SK-N-SH (cell line): ENCODE results near the gene MTHFD1L. TPM values are rescaled to one million over a fixed set of nuclear protein-coding genes. Genes with fewer than 3 reads are reported as not detected.

ENCODE experiments used
- CTCF ChIA-PET: fragments of 300-600, 350-600 bp; formaldehyde crosslinking; extraction: SDS; loops from one replicate; lab custom pipeline; 2021; lab: Yijun Ruan, JAX
- POLR2A ChIA-PET: fragments of 350-600 bp; sonication (Branson Sonifier 250); formaldehyde crosslinking; extraction: SDS; loops from one replicate; lab custom pipeline; 2020; ENCODE audit warnings: antibody characterized with exemption, inconsistent platforms; lab: Yijun Ruan, JAX
- DNase-seq: peaks from one replicate; pipeline ENCODE4 v3.0.0; 2012
- H2AFZ ChIP-seq: fragments of 200-600 bp; sonication (generic); 2 replicates; pipeline ENCODE4 v1.8.1; 2016; ENCODE audit warnings: antibody characterized with exemption, mild to moderate bottlenecking, low read depth
- H3F3A ChIP-seq: fragments of 200-600 bp; sonication (generic); replicated peaks from 2 replicates; pipeline ENCODE3; 2016; ENCODE audit warnings: antibody characterized with exemption, mild to moderate bottlenecking; ENCODE audit not compliant: insufficient read depth
- H3K27ac ChIP-seq, 2 experiments: fragments of 200-500 bp in 1 of 2; fragments of 200-600 bp in 1 of 2; sonication (Bioruptor generic) in 1 of 2; sonication (generic), shearing (Covaris generic) in 1 of 2; 2 replicates each; pipeline versions ENCODE4 v1.5.1 to v1.6.1; 2014 to 2016; ENCODE audit warnings: low read depth in 2 of 2, inconsistent platforms in 1 of 2, low read length in 1 of 2, mild to moderate bottlenecking in 1 of 2, mixed read lengths in 1 of 2
- H3K27me3 ChIP-seq: fragments of 200-600 bp; sonication (generic), shearing (Covaris generic); 2 replicates; pipeline ENCODE4 v1.6.1; 2016; ENCODE audit warnings: mixed run types; ENCODE audit not compliant: insufficient read depth
- H3K36me3 ChIP-seq, 2 experiments: fragments of 200-500 bp in 1 of 2; fragments of 200-600 bp in 1 of 2; sonication (Bioruptor generic) in 1 of 2; sonication (generic) in 1 of 2; replicated peaks in 1 of 2; 2 replicates each; pipeline versions ENCODE3 to v1.5.1; 2014 to 2016; ENCODE audit warnings: low read length in 1 of 2, mild to moderate bottlenecking in 1 of 2; ENCODE audit not compliant: insufficient read depth in 2 of 2, control insufficient read depth in 1 of 2
- H3K4me1 ChIP-seq, 2 experiments: fragments of 200-500 bp in 1 of 2; fragments of 200-600 bp in 1 of 2; sonication (Bioruptor generic) in 1 of 2; sonication (generic), shearing (Covaris generic) in 1 of 2; 2 replicates each; pipeline versions ENCODE4 v1.5.1 to v1.6.1; 2014 to 2016; ENCODE audit warnings: low read depth in 1 of 2, low read length in 1 of 2, mixed run types in 1 of 2; ENCODE audit not compliant: insufficient read depth in 2 of 2, control insufficient read depth in 1 of 2
- H3K4me2 ChIP-seq: fragments of 200-600 bp; sonication (generic), shearing (Covaris generic); 2 replicates; pipeline ENCODE4 v1.6.1; 2017; ENCODE audit warnings: mixed run types
- H3K4me3 ChIP-seq, 2 experiments: fragments of 200-500 bp in 1 of 2; fragments of 200-600 bp in 1 of 2; sonication (Bioruptor generic) in 1 of 2; sonication (generic), shearing (Covaris generic) in 1 of 2; 2 replicates each; pipeline versions ENCODE4 v1.5.1 to v1.8.1; 2014 to 2016; ENCODE audit warnings: low read depth in 2 of 2, inconsistent platforms in 1 of 2, low read length in 1 of 2, mild to moderate bottlenecking in 1 of 2, mixed read lengths in 1 of 2, moderate library complexity in 1 of 2
- H3K79me2 ChIP-seq: fragments of 200-600 bp; sonication (generic); 2 replicates; pipeline ENCODE4 v1.8.1; 2017; ENCODE audit warnings: mild to moderate bottlenecking; ENCODE audit not compliant: insufficient read depth
- H3K9ac ChIP-seq: fragments of 200-600 bp; sonication (generic); 2 replicates; pipeline ENCODE4 v1.6.1; 2017; ENCODE audit warnings: mixed run types
- H3K9me2 ChIP-seq: fragments of 200-600 bp; sonication (generic); 2 replicates; pipeline ENCODE4 v1.6.1; 2017; ENCODE audit warnings: mixed run types
- H3K9me3 ChIP-seq: fragments of 200-600 bp; sonication (generic); 2 replicates; pipeline ENCODE4 v1.6.1; 2017; ENCODE audit warnings: mixed run types, mild to moderate bottlenecking, moderate library complexity
- H4K20me1 ChIP-seq: fragments of 200-600 bp; sonication (generic); 2 replicates; pipeline ENCODE4 v1.6.1; 2017; ENCODE audit warnings: mild to moderate bottlenecking, mixed run types; ENCODE audit not compliant: insufficient read depth
- CTCF ChIP-seq: fragments of 200-600 bp; sonication (generic); IDR thresholded peaks from 2 replicates; pipeline ENCODE4 v1.6.1; 2017; ENCODE audit warnings: antibody characterized with exemption, mild to moderate bottlenecking, moderate library complexity
- EP300 ChIP-seq, 2 experiments: IDR thresholded peaks; 2 replicates each; pipeline versions ENCODE4 v1.4.0 to v1.6.1; 2012; ENCODE audit warnings: borderline replicate concordance in 1 of 2, low read depth in 1 of 2, low read length in 1 of 2
- FOSL2 ChIP-seq: IDR thresholded peaks from 2 replicates; pipeline ENCODE4 v1.4.0; 2012; ENCODE audit warnings: low read depth, mild to moderate bottlenecking, moderate library complexity, borderline replicate concordance
- FOXM1 ChIP-seq: IDR thresholded peaks from 2 replicates; pipeline ENCODE4 v1.4.0; 2012; ENCODE audit warnings: low read depth, mild to moderate bottlenecking
- GATA2 ChIP-seq: sonication (generic); formaldehyde crosslinking; IDR thresholded peaks from 2 replicates; pipeline ENCODE4 v1.5.0; 2020; ENCODE audit warnings: mild to moderate bottlenecking, missing genetic modification reagents
- IRF3 ChIP-seq: fragments of 150-350 bp; IDR thresholded peaks from 2 replicates; pipeline ENCODE4 v1.6.1; 2016; ENCODE audit warnings: mild to moderate bottlenecking, low read depth, low read length
- JUND ChIP-seq: IDR thresholded peaks from 2 replicates; pipeline ENCODE4 v1.4.0; 2012
- MAX ChIP-seq: IDR thresholded peaks from 2 replicates; pipeline ENCODE4 v1.4.0; 2012; ENCODE audit warnings: low read depth
- MEF2A ChIP-seq: IDR thresholded peaks from 2 replicates; pipeline ENCODE4 v1.4.0; 2012; ENCODE audit warnings: low read depth, borderline replicate concordance
- MXI1 ChIP-seq: IDR thresholded peaks from 2 replicates; pipeline ENCODE4 v1.6.1; 2012; ENCODE audit warnings: mild to moderate bottlenecking, low read depth, low read length, improper control_type of control experiment
- NFIC ChIP-seq: IDR thresholded peaks from 2 replicates; pipeline ENCODE4 v1.4.0; 2012; ENCODE audit warnings: borderline replicate concordance
- POLR2AphosphoS5 ChIP-seq: IDR thresholded peaks from 2 replicates; pipeline ENCODE4 v1.6.1; 2012; ENCODE audit warnings: low read depth, low read length
- RCOR1 ChIP-seq: fragments of 150-350 bp; IDR thresholded peaks from 2 replicates; pipeline ENCODE4 v1.6.1; 2017; ENCODE audit warnings: antibody characterized with exemption, low read length
- RXRA ChIP-seq: IDR thresholded peaks from 2 replicates; pipeline ENCODE4 v1.4.0; 2012; ENCODE audit warnings: low read depth, mild to moderate bottlenecking, borderline replicate concordance
- SIN3A ChIP-seq: IDR thresholded peaks from 2 replicates; pipeline ENCODE4 v1.6.1; 2012; ENCODE audit warnings: low read depth, mild to moderate bottlenecking, low read length, moderate library complexity, borderline replicate concordance
- TAF1 ChIP-seq: IDR thresholded peaks from 2 replicates; pipeline ENCODE4 v1.6.1; 2012; ENCODE audit warnings: low read depth, mild to moderate bottlenecking, low read length, moderate library complexity, borderline replicate concordance
- TCF12 ChIP-seq: IDR thresholded peaks from 2 replicates; pipeline ENCODE4 v1.4.0; 2012
- TEAD4 ChIP-seq: IDR thresholded peaks from 2 replicates; pipeline ENCODE4 v1.4.0; 2012; ENCODE audit warnings: mild to moderate bottlenecking, borderline replicate concordance; ENCODE audit not compliant: insufficient read depth
- YY1 ChIP-seq: IDR thresholded peaks from 2 replicates; pipeline ENCODE4 v1.4.0; 2012; ENCODE audit warnings: low read depth, mild to moderate bottlenecking
- WGBS: methylation state at CpG from one replicate; pipeline ENCODE4 v1.1.6; 2017; ENCODE audit warnings: low lambda C conversion rate; 5-methylcytosine and 5-hydroxymethylcytosine counted together
- polyA plus RNA-seq, 3 experiments: library from polyadenylated mRNA; depleted of rRNA; stranded (reverse); fragments of >200 nt; gene quantifications; 2 replicates each; pipeline ENCODE4 v1.2.3, GENCODE V29; 2012
- TF ChIP-seq, protein P1 (sequence below): IDR thresholded peaks from 2 replicates; pipeline ENCODE4 v1.4.0; 2012; ENCODE audit warnings: low read depth, borderline replicate concordance
- TF ChIP-seq, protein P2 (sequence below): fragments of 150-350 bp; IDR thresholded peaks from 2 replicates; pipeline ENCODE4 v1.6.1; 2017; ENCODE audit warnings: antibody characterized with exemption, low read length, low read depth, borderline replicate concordance
- TF ChIP-seq, protein P3 (sequence below): IDR thresholded peaks from 2 replicates; pipeline ENCODE4; 2012

The MTHFD1L gene
- polyA plus RNA-seq, 1 of the 3 experiments (the other 2 are of a cell fraction), result 37.0 TPM

GRCh38 chr6:151004383-151005024 lies 139.0 kb downstream of the MTHFD1L start:
- H3F3A ChIP-seq, result peaks cover 25% of the 10 kb centered on the region
- no peak overlapping the region for H2AFZ ChIP-seq
- no peaks in the 10 kb centered on the region for H4K20me1 ChIP-seq
- no peaks in the 10 kb centered on the region for H3K9me2 ChIP-seq
- peak overlapping the region; percentile 18; the same call in 1 of the 2 replicates for H3K9ac ChIP-seq
- WGBS, result 37% methylated on average over 8 of the region's 8 CpGs
- H3K27me3 ChIP-seq, result no peaks in the 10 kb centered on the region
- TF ChIP-seq, protein P1, sequence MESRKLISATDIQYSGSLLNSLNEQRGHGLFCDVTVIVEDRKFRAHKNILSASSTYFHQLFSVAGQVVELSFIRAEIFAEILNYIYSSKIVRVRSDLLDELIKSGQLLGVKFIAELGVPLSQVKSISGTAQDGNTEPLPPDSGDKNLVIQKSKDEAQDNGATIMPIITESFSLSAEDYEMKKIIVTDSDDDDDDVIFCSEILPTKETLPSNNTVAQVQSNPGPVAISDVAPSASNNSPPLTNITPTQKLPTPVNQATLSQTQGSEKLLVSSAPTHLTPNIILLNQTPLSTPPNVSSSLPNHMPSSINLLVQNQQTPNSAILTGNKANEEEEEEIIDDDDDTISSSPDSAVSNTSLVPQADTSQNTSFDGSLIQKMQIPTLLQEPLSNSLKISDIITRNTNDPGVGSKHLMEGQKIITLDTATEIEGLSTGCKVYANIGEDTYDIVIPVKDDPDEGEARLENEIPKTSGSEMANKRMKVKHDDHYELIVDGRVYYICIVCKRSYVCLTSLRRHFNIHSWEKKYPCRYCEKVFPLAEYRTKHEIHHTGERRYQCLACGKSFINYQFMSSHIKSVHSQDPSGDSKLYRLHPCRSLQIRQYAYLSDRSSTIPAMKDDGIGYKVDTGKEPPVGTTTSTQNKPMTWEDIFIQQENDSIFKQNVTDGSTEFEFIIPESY, result 0 out of 2 replicates have a peak, but pooled peaks have one; percentile 55
- no peak for TF ChIP-seq GATA2 (CRISPR knock-in tag)
- TF ChIP-seq FOXM1, result peak; percentile 67
- TF ChIP-seq FOSL2, result peak; percentile 72; the same call in 1 of the 2 replicates
- TF ChIP-seq RCOR1, result no peak
- peak; percentile 18; the same call in 1 of the 2 replicates for TF ChIP-seq MAX
- TF ChIP-seq, protein P2, sequence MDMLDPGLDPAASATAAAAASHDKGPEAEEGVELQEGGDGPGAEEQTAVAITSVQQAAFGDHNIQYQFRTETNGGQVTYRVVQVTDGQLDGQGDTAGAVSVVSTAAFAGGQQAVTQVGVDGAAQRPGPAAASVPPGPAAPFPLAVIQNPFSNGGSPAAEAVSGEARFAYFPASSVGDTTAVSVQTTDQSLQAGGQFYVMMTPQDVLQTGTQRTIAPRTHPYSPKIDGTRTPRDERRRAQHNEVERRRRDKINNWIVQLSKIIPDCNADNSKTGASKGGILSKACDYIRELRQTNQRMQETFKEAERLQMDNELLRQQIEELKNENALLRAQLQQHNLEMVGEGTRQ, result no peak
- no peak for TF ChIP-seq TAF1
- peak; percentile 93 for TF ChIP-seq TCF12
- TF ChIP-seq RXRA, result peak; percentile 60
- TF ChIP-seq IRF3, result no peak
- no peak for TF ChIP-seq MEF2A
- TF ChIP-seq JUND, result peak; percentile 83
- TF ChIP-seq EP300 (IDR thresholded peaks at IDR 0.05; ENCODE audit: borderline replicate concordance in 1 of 2, low read depth in 1 of 2, low read length in 1 of 2), result peak; percentile 18 to 66; a peak in 1 of 4 replicates
- TF ChIP-seq NFIC, result peak; percentile 91
- no peak for TF ChIP-seq MXI1
- TF ChIP-seq SIN3A, result peak; percentile 65; the same call in 1 of the 2 replicates
- TF ChIP-seq CTCF, result no peak
- TF ChIP-seq POLR2AphosphoS5, result peak; percentile 63; the same call in 1 of the 2 replicates
- 0 out of 2 replicates have a peak, but pooled peaks have one; percentile 37 for TF ChIP-seq TEAD4
- TF ChIP-seq, protein P3, sequence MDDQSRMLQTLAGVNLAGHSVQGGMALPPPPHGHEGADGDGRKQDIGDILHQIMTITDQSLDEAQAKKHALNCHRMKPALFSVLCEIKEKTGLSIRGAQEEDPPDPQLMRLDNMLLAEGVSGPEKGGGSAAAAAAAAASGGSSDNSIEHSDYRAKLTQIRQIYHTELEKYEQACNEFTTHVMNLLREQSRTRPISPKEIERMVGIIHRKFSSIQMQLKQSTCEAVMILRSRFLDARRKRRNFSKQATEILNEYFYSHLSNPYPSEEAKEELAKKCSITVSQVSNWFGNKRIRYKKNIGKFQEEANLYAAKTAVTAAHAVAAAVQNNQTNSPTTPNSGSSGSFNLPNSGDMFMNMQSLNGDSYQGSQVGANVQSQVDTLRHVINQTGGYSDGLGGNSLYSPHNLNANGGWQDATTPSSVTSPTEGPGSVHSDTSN, result peak; percentile 85
- TF ChIP-seq YY1, result no peak
- TF ChIP-seq, all 33 proteins: peak for 13
- Histone ChIP-seq H3K36me3 (peaks cover 2 to 8% of the 10 kb centered on the region in 2 experiments), H3K4me1 (peaks cover 3 to 23% of the 10 kb centered on the region in 2 experiments; a peak in 2 of 4 replicates), H3K4me3 (no peak overlapping the region), H3K9me3 (no peaks in the 10 kb centered on the region), H3K27ac (peak overlapping the region; percentile 47 to 74; a peak in 3 of 4 replicates), H3K4me2 (peak overlapping the region; percentile 31; the same call in 1 of the 2 replicates), H3K79me2 (no peaks in the 10 kb centered on the region)
- ChIA-PET POLR2A (no interaction called here), CTCF (interaction anchor here (0.9 to 5.9 kb wide), 5 partner anchors 10 to 320 kb away, joined by 3 to 26 read pairs (median 13); no protein-coding TSS in a partner anchor)
- DNase-seq, result no peak
